GM18909 (cell line): ENCODE results near the gene PAXIP1.
"Not testable (repeated sequence)": the region's sequence is repeated elsewhere in the genome, so short reads cannot be mapped to it uniquely, and the experiment has no call there.

Experiments used
- ATAC-seq: cut with Tn5 transposase; IDR thresholded peaks from one replicate; pipeline ENCODE4 v1.9.1; 2021; ENCODE audit warnings: mild to moderate bottlenecking; ENCODE audit not compliant: unreplicated experiment, poor library complexity

The PAXIP1 gene

GRCh38 chr7:155003092-155003375, at the start of gene PAXIP1:
PAXIP1 (minus strand) TSS chr7:155003124; CDS start chr7:155002929, 195 bp downstream.
- peak; percentile 62 for ATAC-seq

GRCh38 chr7:155051355-155051754, 48.4 kb upstream of the PAXIP1 start:
- no peak for ATAC-seq

- no peak for ATAC-seq
Observed at GRCh38 chr7:155048006-155048405, 45.1 kb upstream of the PAXIP1 start.

GRCh38 chr7:155043756-155044155, 40.8 kb upstream of the PAXIP1 start:
- no peak for ATAC-seq

- ATAC-seq = no peak
Observed at GRCh38 chr7:155038335-155038734, 35.4 kb upstream of the PAXIP1 start.

GRCh38 chr7:155034495-155034894, 31.6 kb upstream of the PAXIP1 start:
- not testable (repeated sequence) for ATAC-seq

- ATAC-seq = no peak
Observed at GRCh38 chr7:155032978-155033377, 30.1 kb upstream of the PAXIP1 start.

GRCh38 chr7:155027879-155028278, 25.0 kb upstream of the PAXIP1 start:
- ATAC-seq = no peak

GRCh38 chr7:155021699-155022145, 18.8 kb upstream of the PAXIP1 start:
- no peak for ATAC-seq

- ATAC-seq = no peak
Observed at GRCh38 chr7:155020996-155021395, 18.1 kb upstream of the PAXIP1 start.

- ATAC-seq = no peak
Observed at GRCh38 chr7:155017834-155018233, 14.9 kb upstream of the PAXIP1 start.

GRCh38 chr7:155011086-155011485, 8.2 kb upstream of the PAXIP1 start:
- ATAC-seq = no peak

GRCh38 chr7:155009570-155010157, 6.7 kb upstream of the PAXIP1 start:
- ATAC-seq = peak; percentile 62

GRCh38 chr7:155007947-155008346, 5.0 kb upstream of the PAXIP1 start:
- no peak for ATAC-seq

- peak; percentile 76 for ATAC-seq
Observed at GRCh38 chr7:155003376-155004214, 671 bp upstream of the PAXIP1 start.

- peak; percentile 36 for ATAC-seq
Observed at GRCh38 chr7:155002411-155003091, 373 bp downstream of the PAXIP1 start.

- peak; percentile 13 for ATAC-seq
Observed at GRCh38 chr7:155001756-155002410, 1.0 kb downstream of the PAXIP1 start.

GRCh38 chr7:155000795-155001194, 2.1 kb downstream of the PAXIP1 start:
- ATAC-seq = no peak

- no peak for ATAC-seq
Observed at GRCh38 chr7:154998481-154998880, 4.4 kb downstream of the PAXIP1 start.

GRCh38 chr7:154997840-154998370, 5.0 kb downstream of the PAXIP1 start:
- ATAC-seq = no peak

- ATAC-seq = no peak
Observed at GRCh38 chr7:154996756-154997155, 6.2 kb downstream of the PAXIP1 start.
